Neutrophil (primary cell): Measurements from ENCODE around the gene LDLRAD4.

Experiments used
- H3K27ac ChIP-seq: fragments of 200-600 bp; sonication (generic); 2 replicates; pipeline ENCODE4 v1.5.1; 2016; ENCODE audit warnings: mild to moderate bottlenecking, moderate library complexity
- H3K27me3 ChIP-seq: fragments of 200-600 bp; sonication (generic); 2 replicates; pipeline ENCODE4 v1.6.0; 2016; ENCODE audit warnings: mild to moderate bottlenecking
- H3K36me3 ChIP-seq: fragments of 200-600 bp; sonication (generic); 2 replicates; pipeline ENCODE4 v1.5.1; 2017
- H3K4me1 ChIP-seq, 2 experiments: fragments of 200-600 bp in 1 of 2; sonication (generic) in 1 of 2; 1 replicate in 1 of 2; 2 replicates in 1 of 2; pipeline versions ENCODE4 v1.5.1 to v1.6.1; 2013 to 2016; ENCODE audit warnings: low read depth in 1 of 2, low read length in 1 of 2, mild to moderate bottlenecking in 1 of 2, moderate library complexity in 1 of 2; ENCODE audit not compliant: control insufficient read depth in 1 of 2, insufficient read depth in 1 of 2
- H3K4me3 ChIP-seq, 2 experiments: fragments of 200-600 bp in 1 of 2; sonication (generic) in 1 of 2; 1 replicate in 1 of 2; 2 replicates in 1 of 2; pipeline ENCODE4 v1.5.1; 2013 to 2016; ENCODE audit warnings: low read depth in 1 of 2, low read length in 1 of 2, mild to moderate bottlenecking in 1 of 2, moderate library complexity in 1 of 2
- H3K9me3 ChIP-seq: fragments of 200-600 bp; sonication (generic); 2 replicates; pipeline ENCODE4 v1.5.1; 2016
- TF ChIP-seq, protein P1 (sequence below): fragments of 200-600 bp; sonication (generic); IDR thresholded peaks from 2 replicates; pipeline ENCODE4 v1.5.1; 2016; ENCODE audit warnings: antibody characterized with exemption

Gene LDLRAD4

DNA sequence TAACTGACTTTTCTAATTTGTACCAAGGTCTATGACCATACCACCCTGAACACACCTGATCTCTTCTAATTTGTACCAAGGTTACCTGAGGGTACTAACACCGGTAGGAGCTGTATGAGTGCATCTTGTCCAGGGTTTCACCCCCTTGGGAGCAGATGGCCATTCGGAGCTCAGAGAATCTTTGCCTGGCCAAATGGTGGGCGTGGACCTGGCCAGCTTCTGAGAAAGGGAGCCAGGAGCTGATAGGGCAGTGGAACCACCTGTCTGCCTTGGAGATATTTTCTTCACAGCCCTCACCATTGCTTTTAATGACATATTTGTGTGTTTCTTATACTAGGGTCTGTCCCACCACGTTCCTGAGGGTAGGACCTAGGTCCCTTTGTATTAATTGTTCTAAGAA is 188.9 kb downstream of the LDLRAD4 start:
- Histone ChIP-seq H3K9me3 (no peaks in the 10 kb centered on the region), H3K27ac (no peak overlapping the region), H3K36me3 (no peaks in the 10 kb centered on the region), H3K27me3 (no peaks in the 10 kb centered on the region), H3K4me3 (no peak overlapping the region), H3K4me1 (no peaks in the 10 kb centered on the region)
- TF ChIP-seq, protein P1, sequence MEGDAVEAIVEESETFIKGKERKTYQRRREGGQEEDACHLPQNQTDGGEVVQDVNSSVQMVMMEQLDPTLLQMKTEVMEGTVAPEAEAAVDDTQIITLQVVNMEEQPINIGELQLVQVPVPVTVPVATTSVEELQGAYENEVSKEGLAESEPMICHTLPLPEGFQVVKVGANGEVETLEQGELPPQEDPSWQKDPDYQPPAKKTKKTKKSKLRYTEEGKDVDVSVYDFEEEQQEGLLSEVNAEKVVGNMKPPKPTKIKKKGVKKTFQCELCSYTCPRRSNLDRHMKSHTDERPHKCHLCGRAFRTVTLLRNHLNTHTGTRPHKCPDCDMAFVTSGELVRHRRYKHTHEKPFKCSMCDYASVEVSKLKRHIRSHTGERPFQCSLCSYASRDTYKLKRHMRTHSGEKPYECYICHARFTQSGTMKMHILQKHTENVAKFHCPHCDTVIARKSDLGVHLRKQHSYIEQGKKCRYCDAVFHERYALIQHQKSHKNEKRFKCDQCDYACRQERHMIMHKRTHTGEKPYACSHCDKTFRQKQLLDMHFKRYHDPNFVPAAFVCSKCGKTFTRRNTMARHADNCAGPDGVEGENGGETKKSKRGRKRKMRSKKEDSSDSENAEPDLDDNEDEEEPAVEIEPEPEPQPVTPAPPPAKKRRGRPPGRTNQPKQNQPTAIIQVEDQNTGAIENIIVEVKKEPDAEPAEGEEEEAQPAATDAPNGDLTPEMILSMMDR = no peak

DNA sequence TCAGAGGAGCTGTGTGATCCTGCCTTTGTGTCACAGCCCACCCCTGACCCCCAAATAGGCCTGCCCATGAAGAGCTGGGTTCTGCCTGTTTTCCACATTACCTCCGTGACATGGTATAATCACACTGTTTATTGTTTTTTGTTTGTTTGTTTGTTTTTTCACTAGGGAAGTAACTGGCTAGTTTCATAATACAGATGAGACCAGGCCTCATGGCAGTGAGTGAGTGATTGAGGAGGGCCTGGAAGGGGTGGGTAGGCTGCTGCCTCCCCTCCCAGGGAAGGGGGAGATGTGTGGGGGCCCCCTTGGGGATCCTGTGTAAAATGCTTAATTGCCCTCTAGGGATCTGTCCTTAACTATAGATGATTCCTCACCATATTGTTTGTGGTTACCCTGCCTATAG is 190.5 kb downstream of the LDLRAD4 start:
- Histone ChIP-seq H3K4me1 (no peaks in the 10 kb centered on the region), H3K36me3 (no peaks in the 10 kb centered on the region), H3K9me3 (no peaks in the 10 kb centered on the region), H3K4me3 (no peak overlapping the region), H3K27ac (no peak overlapping the region), H3K27me3 (no peaks in the 10 kb centered on the region)
- TF ChIP-seq, protein P1 = no peak

DNA sequence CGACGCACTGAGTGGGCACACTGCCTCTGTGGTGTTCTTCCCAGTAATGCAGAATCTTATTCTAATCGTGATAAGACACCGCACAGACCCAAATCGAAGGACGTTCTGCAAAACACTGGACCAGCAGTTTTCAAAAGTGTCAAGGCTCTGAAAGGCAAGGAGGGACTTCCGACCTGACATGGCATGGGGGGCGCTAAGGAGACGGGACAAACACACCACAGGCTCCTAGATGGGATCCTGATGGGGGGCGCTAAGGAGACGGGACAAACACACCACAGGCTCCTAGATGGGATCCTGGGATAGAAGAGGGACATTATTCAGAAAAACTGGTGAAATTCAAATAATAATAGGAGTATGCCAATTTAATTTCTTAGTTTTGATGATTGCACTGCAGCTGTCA is 191.4 kb downstream of the LDLRAD4 start:
- no peaks in the 10 kb centered on the region for H3K9me3 ChIP-seq
- H3K27ac ChIP-seq = no peak overlapping the region
- no peaks in the 10 kb centered on the region for H3K27me3 ChIP-seq
- TF ChIP-seq, protein P1 = no peak
- no peak overlapping the region for H3K4me3 ChIP-seq
- no peaks in the 10 kb centered on the region for H3K4me1 ChIP-seq
- H3K36me3 ChIP-seq = no peaks in the 10 kb centered on the region

DNA sequence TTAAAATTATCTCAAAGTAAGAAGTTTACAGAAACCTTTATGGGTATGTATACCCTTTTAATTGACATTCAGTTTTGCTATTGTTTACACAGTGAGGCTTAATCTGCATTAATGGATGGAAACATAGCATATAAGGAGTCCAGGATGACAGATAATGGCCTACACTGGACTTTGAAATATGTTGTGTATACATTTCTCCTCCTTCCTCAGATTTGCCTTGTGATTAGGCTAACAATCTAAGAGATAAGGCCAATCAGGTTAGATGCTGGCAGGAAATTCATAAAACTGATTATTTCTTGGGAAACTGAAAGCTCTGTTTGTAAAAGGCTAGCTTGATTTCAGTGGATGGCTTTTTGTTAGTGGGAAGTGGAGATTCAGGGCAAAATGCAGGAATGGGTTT is 191.9 kb downstream of the LDLRAD4 start:
- no peaks in the 10 kb centered on the region for H3K4me1 ChIP-seq
- H3K27ac ChIP-seq = no peak overlapping the region
- H3K27me3 ChIP-seq = no peaks in the 10 kb centered on the region
- H3K36me3 ChIP-seq = no peaks in the 10 kb centered on the region
- H3K4me3 ChIP-seq = no peak overlapping the region
- TF ChIP-seq, protein P1 = no peak
- H3K9me3 ChIP-seq = no peaks in the 10 kb centered on the region

DNA sequence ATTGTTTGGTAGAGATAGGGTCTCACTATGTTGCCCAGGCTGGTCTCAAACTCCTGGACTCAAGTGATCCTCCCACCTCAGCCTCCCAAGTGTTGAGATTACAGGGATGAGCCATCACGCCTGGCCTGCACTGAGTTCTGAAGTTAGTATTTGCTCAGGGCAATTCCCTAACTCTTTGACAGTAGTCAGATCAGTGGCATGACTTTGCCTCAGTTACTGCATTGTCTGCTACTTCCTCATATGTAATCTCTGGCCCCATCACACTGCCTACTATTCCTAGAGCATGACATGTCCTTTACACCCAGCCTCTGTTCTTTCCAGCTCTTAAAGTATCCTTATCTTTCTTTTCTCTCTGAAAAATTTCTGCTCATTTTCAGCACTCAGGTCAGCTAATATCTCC is 193.5 kb downstream of the LDLRAD4 start:
- no peak overlapping the region for H3K4me3 ChIP-seq

More for the DNA sequence above, 193.5 kb downstream of the LDLRAD4 start:
- Histone ChIP-seq H3K27ac (no peak overlapping the region), H3K36me3 (no peaks in the 10 kb centered on the region), H3K4me1 (no peaks in the 10 kb centered on the region), H3K9me3 (no peaks in the 10 kb centered on the region), H3K27me3 (no peaks in the 10 kb centered on the region)
- TF ChIP-seq, protein P1 = no peak
